ENCODE data around the gene ZBTB20. TPM values are rescaled to one million over a fixed set of nuclear protein-coding genes. Genes with fewer than 3 reads are reported as not detected.
"Not testable (repeated sequence)": the region's sequence is repeated elsewhere in the genome, so short reads cannot be mapped to it uniquely, and the experiment has no call there.

ZBTB20 gene
- total RNA-seq, 6 experiments from 2014 or later = 36.7 to 59.4 (median 46.7) TPM

- no peak for TF ChIP-seq POLR2A (IDR thresholded peaks at IDR 0.05)
- peak; percentile 69 to 74 (median 71) for TF ChIP-seq CTCF (IDR thresholded peaks at IDR 0.05)
- WGBS (ENCODE audit: insufficient coverage, low coverage, low lambda C conversion rate, missing lambda C conversion rate) = 69% methylated on average over 1 of the region's 1 CpG
- ATAC-seq (peak; percentile 87 to 93 (median 90)), DNase-seq (no peak)
- intact Hi-C loops (cut with DNase I) = no loop called here
- H3K4me3 ChIP-seq = no peak overlapping the region
- H3K27me3 ChIP-seq = no peaks in the 10 kb centered on the region
- H3K36me3 ChIP-seq = no peaks in the 10 kb centered on the region
- H3K4me1 ChIP-seq = peaks cover 0 to 7% (median 0%) of the 10 kb centered on the region in 4 donors
- H3K27ac ChIP-seq = peak overlapping the region in 2 of 3 donors; percentile 3 to 37
- H3K9me3 ChIP-seq = no peaks in the 10 kb centered on the region
Observed at GRCh38 chr3:114827495-114827894, 319.6 kb downstream of the ZBTB20 start.

GRCh38 chr3:114824014-114824413 lies 323.1 kb downstream of the ZBTB20 start:
- Histone ChIP-seq H3K27me3 (no peaks in the 10 kb centered on the region), H3K36me3 (no peaks in the 10 kb centered on the region), H3K9me3 (no peaks in the 10 kb centered on the region), H3K27ac (no peak overlapping the region), H3K4me1 (peaks cover 0 to 7% (median 0%) of the 10 kb centered on the region in 4 donors), H3K4me3 (no peak overlapping the region)
- intact Hi-C loops (cut with DNase I) = no loop called here
- TF ChIP-seq CTCF (IDR thresholded peaks at IDR 0.05) (no peak), POLR2A (IDR thresholded peaks at IDR 0.05) (no peak)
- no peak for DNase-seq
- WGBS (ENCODE audit: insufficient coverage, low coverage, low lambda C conversion rate, missing lambda C conversion rate) = 100% methylated on average over 1 of the region's 1 CpG
- no peak for ATAC-seq

- intact Hi-C loops (cut with DNase I) = no loop called here
- ATAC-seq (no peak), DNase-seq (no peak)
- Histone ChIP-seq H3K27ac (no peak overlapping the region), H3K4me1 (peaks cover 0 to 4% (median 0%) of the 10 kb centered on the region in 4 donors), H3K27me3 (no peaks in the 10 kb centered on the region), H3K4me3 (no peak overlapping the region), H3K36me3 (no peaks in the 10 kb centered on the region), H3K9me3 (no peaks in the 10 kb centered on the region)
- no peak for TF ChIP-seq POLR2A (IDR thresholded peaks at IDR 0.05)
Observed at GRCh38 chr3:114823061-114823460, 324.0 kb downstream of the ZBTB20 start.

GRCh38 chr3:114816052-114816451 lies 331.0 kb downstream of the ZBTB20 start:
- no peak for DNase-seq
- Histone ChIP-seq H3K4me1 (peaks cover 0 to under 1% (median 0%) of the 10 kb centered on the region in 4 donors), H3K27me3 (no peaks in the 10 kb centered on the region), H3K9me3 (no peaks in the 10 kb centered on the region), H3K4me3 (no peak overlapping the region), H3K36me3 (no peaks in the 10 kb centered on the region), H3K27ac (no peak overlapping the region)
- no peak for ATAC-seq
- 24% methylated on average over 2 of the region's 2 CpGs for WGBS (ENCODE audit: insufficient coverage, low coverage, low lambda C conversion rate, missing lambda C conversion rate)
- TF ChIP-seq POLR2A (IDR thresholded peaks at IDR 0.05) = no peak
- no peak for TF ChIP-seq CTCF (IDR thresholded peaks at IDR 0.05)
- intact Hi-C loops (cut with DNase I) = no loop called here

- 96% methylated on average over 13 of the region's 49 CpGs for WGBS (ENCODE audit: insufficient coverage, low coverage, low lambda C conversion rate, missing lambda C conversion rate)
- H3K4me1 ChIP-seq = peaks cover 0 to 12% (median 5%) of the 10 kb centered on the region in 4 donors
- H3K9me3 ChIP-seq; ATAC-seq; intact Hi-C loops (cut with DNase I); H3K27ac ChIP-seq; H3K4me3 ChIP-seq; H3K27me3 ChIP-seq; H3K36me3 ChIP-seq: not testable (repeated sequence)
- peak in 2 of 3 donors; percentile 16 to 42 for DNase-seq
Observed at GRCh38 chr3:114812541-114813238, 334.4 kb downstream of the ZBTB20 start.

Data from right lobe of liver (tissue), 6 donors.